OCI-LY3 (cell line): Measurements from ENCODE around the gene SHISA6.

Source experiments
- EZH2phosphoT487 ChIP-seq: fragments of 200-600 bp; shearing (Covaris generic); IDR thresholded peaks from 2 replicates; pipeline ENCODE4 v1.6.1; 2018; ENCODE audit warnings: antibody characterized with exemption, mixed run types, low read depth
- TF ChIP-seq, protein P1 (sequence below): fragments of 200-600, 300-600 bp; sonication (generic); IDR thresholded peaks from 2 replicates; pipeline ENCODE4 v1.5.1; 2014; ENCODE audit warnings: antibody characterized with exemption, low read length, low read depth

DNA sequence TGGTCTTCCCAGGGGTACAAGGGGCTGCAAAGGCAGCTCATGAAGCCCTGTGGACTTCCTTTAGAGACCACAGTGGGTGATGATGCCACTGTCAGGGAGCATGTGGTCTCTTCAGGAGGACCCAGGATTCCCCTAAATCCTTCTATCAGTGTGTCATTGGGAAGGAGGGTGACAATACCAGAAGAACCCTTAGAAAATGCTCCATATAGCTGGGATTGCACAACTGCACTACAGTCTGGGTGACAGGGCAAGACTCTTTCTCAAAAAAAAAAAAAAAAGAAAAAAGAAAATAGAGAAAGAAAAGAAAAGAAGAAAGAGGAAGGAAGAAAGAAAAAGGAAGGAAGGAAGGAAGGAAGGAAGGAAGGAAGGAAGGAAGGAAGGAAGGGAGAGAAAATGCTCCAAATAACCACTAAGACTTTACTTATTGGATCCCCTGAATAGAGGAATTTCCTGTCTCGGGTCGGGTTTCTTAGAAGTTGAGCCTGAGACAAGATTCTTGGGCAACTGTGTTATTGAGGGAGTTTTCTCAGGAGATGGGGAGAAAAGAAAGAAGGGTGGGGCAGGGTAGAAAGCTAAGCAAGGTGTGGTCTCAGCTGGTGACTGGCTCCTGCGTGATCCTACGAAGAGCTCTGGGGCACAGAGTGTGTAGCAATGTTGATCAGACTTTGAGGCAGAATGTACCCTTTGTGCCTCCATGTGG is 274.1 kb downstream of the SHISA6 start:
- TF ChIP-seq, protein P1, sequence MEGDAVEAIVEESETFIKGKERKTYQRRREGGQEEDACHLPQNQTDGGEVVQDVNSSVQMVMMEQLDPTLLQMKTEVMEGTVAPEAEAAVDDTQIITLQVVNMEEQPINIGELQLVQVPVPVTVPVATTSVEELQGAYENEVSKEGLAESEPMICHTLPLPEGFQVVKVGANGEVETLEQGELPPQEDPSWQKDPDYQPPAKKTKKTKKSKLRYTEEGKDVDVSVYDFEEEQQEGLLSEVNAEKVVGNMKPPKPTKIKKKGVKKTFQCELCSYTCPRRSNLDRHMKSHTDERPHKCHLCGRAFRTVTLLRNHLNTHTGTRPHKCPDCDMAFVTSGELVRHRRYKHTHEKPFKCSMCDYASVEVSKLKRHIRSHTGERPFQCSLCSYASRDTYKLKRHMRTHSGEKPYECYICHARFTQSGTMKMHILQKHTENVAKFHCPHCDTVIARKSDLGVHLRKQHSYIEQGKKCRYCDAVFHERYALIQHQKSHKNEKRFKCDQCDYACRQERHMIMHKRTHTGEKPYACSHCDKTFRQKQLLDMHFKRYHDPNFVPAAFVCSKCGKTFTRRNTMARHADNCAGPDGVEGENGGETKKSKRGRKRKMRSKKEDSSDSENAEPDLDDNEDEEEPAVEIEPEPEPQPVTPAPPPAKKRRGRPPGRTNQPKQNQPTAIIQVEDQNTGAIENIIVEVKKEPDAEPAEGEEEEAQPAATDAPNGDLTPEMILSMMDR, result no peak
- no peak for TF ChIP-seq EZH2phosphoT487
